Measurements from ENCODE around the gene CYTH3. TPM values are rescaled to one million over a fixed set of nuclear protein-coding genes. Genes with fewer than 3 reads are reported as not detected.

The CYTH3 gene
- total and polyA plus RNA-seq, 2 donors (not counting 3 experiments of a cell fraction or from before 2014, with no cell fraction given) = 8.6 to 11.2 TPM

DNA sequence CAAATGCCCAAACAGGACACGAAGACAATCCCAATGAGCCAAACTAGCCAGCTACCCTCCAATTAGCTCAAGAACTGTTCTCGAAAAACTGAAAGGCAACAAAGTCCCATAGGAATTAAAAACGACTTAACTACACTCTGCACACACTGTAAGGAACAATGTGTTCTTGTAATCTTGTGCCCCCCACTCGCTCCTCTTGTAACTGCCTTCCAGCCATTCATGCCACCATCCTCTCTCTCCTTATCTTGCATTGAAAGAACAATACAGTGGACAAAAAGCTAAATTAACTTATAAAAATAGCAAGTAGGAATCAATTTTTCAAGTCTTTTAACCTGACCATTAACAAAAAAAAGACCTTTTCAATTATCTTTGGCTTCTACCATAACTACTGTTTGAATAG lies 2.9 kb downstream of the CYTH3 start:
- peaks cover 9% of the 10 kb centered on the region for H3K4me1 ChIP-seq (ENCODE audit: control insufficient read depth, extremely low read depth, insufficient read depth, low read length)
- no peak overlapping the region for H2AFZ ChIP-seq (ENCODE audit: low read depth, low read length)
- DNase-seq (ENCODE audit: low read depth, low spot score) = no peak
- TF ChIP-seq JUN (IDR thresholded peaks at IDR 0.05; ENCODE audit: borderline replicate concordance, insufficient read depth, insufficient read length, low read depth) (no peak), FOS (IDR thresholded peaks at IDR 0.05; ENCODE audit: borderline replicate concordance, insufficient read depth, low read length) (no peak), MAX (IDR thresholded peaks at IDR 0.05; ENCODE audit: insufficient read depth, insufficient read length) (no peak), MYC (IDR thresholded peaks at IDR 0.05; ENCODE audit: low read depth, low read length) (no peak), EZH2 (IDR thresholded peaks at IDR 0.05; ENCODE audit: borderline replicate concordance, low read depth, low read length, severe bottlenecking) (no peak), POLR2A (IDR thresholded peaks at IDR 0.05; ENCODE audit: low read depth, low read length) (no peak), POLR2AphosphoS5 (IDR thresholded peaks at IDR 0.05; ENCODE audit: insufficient read depth, low read depth, low read length) (no peak), GATA2 (IDR thresholded peaks at IDR 0.05; ENCODE audit: insufficient read depth, insufficient read length, low read depth, low read length) (no peak)
- TF ChIP-seq, protein P1, sequence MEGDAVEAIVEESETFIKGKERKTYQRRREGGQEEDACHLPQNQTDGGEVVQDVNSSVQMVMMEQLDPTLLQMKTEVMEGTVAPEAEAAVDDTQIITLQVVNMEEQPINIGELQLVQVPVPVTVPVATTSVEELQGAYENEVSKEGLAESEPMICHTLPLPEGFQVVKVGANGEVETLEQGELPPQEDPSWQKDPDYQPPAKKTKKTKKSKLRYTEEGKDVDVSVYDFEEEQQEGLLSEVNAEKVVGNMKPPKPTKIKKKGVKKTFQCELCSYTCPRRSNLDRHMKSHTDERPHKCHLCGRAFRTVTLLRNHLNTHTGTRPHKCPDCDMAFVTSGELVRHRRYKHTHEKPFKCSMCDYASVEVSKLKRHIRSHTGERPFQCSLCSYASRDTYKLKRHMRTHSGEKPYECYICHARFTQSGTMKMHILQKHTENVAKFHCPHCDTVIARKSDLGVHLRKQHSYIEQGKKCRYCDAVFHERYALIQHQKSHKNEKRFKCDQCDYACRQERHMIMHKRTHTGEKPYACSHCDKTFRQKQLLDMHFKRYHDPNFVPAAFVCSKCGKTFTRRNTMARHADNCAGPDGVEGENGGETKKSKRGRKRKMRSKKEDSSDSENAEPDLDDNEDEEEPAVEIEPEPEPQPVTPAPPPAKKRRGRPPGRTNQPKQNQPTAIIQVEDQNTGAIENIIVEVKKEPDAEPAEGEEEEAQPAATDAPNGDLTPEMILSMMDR (IDR thresholded peaks at IDR 0.05; ENCODE audit: extremely low read depth in 1 of 2, insufficient read depth in 1 of 2, low read depth in 1 of 2, low read length in 2 of 2) = no peak
- H3K27ac ChIP-seq (ENCODE audit: insufficient read depth, low read depth, low read length) = no peak overlapping the region
- CTCF ChIA-PET = interaction anchor here (1.4 to 1.7 kb wide), 3 partner anchors 22 to 109 kb away, joined by 3 to 8 read pairs (median 3); no protein-coding TSS in a partner anchor
- no peaks in the 10 kb centered on the region for H3K9me3 ChIP-seq (replicated peaks; ENCODE audit: control insufficient read depth, insufficient read depth, low read length)
- dilution Hi-C loops (cut with MboI; ENCODE audit: extremely low pct_ligation_motif_present, low sequenced_read_pairs) = no loop called here
- H3K36me3 ChIP-seq (ENCODE audit: control insufficient read depth in 2 of 2, extremely low read depth in 1 of 2, insufficient read depth in 2 of 2, low read length in 2 of 2) = no peaks in the 10 kb centered on the region
- peaks cover 3% of the 10 kb centered on the region in 2 experiments for H3K27me3 ChIP-seq (ENCODE audit: control insufficient read depth in 2 of 2, insufficient read depth in 2 of 2, low read length in 2 of 2)
- H3K9me1 ChIP-seq (replicated peaks; ENCODE audit: control insufficient read depth, extremely low read depth, insufficient read depth, low read length) = no peaks in the 10 kb centered on the region
- H3K79me2 ChIP-seq (ENCODE audit: control insufficient read depth, insufficient read depth, low read length) = no peaks in the 10 kb centered on the region
- FAIRE-seq = no peak
- no peak overlapping the region for H3K9ac ChIP-seq (replicated peaks; ENCODE audit: extremely low read depth, insufficient read depth, low read length)
- intact Hi-C loops (cut with micrococcal nuclease) = no loop called here
- POLR2A ChIA-PET = no interaction called here
- no peak overlapping the region for H3K4me2 ChIP-seq (ENCODE audit: insufficient read depth, low read length)
- H4K20me1 ChIP-seq (replicated peaks; ENCODE audit: control insufficient read depth, extremely low read depth, insufficient read depth, low read length) = no peaks in the 10 kb centered on the region
- BruUV-seq (replicated peaks) = no TSS peak
- no peak overlapping the region for H3K4me3 ChIP-seq (replicated peaks in 1 of 3; ENCODE audit: insufficient read depth in 1 of 3, low read depth in 1 of 3, low read length in 3 of 3)

Measured in endothelial cell of umbilical vein (primary cell).